ENCODE data around the gene PPDPF. TPM values are rescaled to one million over a fixed set of nuclear protein-coding genes. Genes with fewer than 3 reads are reported as not detected.

Gene PPDPF
- total RNA-seq, 1 experiment from 2014 or later = 149 TPM

GRCh38 chr20:63565021-63565698 is 44.6 kb downstream of the PPDPF start:
- Histone ChIP-seq H3K27me3 (ENCODE audit: insufficient read depth, low read length) (no peaks in the 10 kb centered on the region), H3K79me2 (ENCODE audit: insufficient read depth, low read length) (no peaks in the 10 kb centered on the region), H4K91ac (ENCODE audit: insufficient read length, low read depth, low read length) (no peak overlapping the region), H2AFZ (ENCODE audit: low read length) (no peak overlapping the region), H3T11ph (ENCODE audit: low read length) (no peak overlapping the region), H3K56ac (ENCODE audit: insufficient read length, low read depth, low read length) (no peak overlapping the region), H4K20me1 (ENCODE audit: control insufficient read depth, insufficient read depth, insufficient read length) (no peaks in the 10 kb centered on the region), H3K4me1 (ENCODE audit: insufficient read depth, low read length) (no peaks in the 10 kb centered on the region), H3K14ac (ENCODE audit: insufficient read depth, low read length) (no peak overlapping the region; the same call in 1 of the 2 replicates), H3K9me3 (ENCODE audit: control insufficient read depth, low read depth, low read length) (no peaks in the 10 kb centered on the region), H4K5ac (ENCODE audit: insufficient read length, low read depth, low read length) (no peak overlapping the region), H3K9ac (ENCODE audit: extremely low read depth, insufficient read length, low read length) (no peak overlapping the region), H3K4me2 (ENCODE audit: insufficient read depth, insufficient read length, low read length) (no peak overlapping the region), H3K23me2 (ENCODE audit: insufficient read length, low read depth, low read length, poor library complexity, severe bottlenecking) (no peaks in the 10 kb centered on the region), H3K18ac (ENCODE audit: insufficient read length, low read depth, low read length) (no peak overlapping the region), H2BK12ac (ENCODE audit: insufficient read length, low read depth, low read length) (no peak overlapping the region), H2BK120ac (ENCODE audit: low read depth, low read length, poor library complexity, severe bottlenecking) (no peak overlapping the region), H2AK5ac (ENCODE audit: insufficient read length, low read length) (no peak overlapping the region), H4K8ac (replicated peaks; ENCODE audit: insufficient read length, low read depth, low read length) (no peak overlapping the region), H2BK15ac (ENCODE audit: low read depth, low read length) (no peak overlapping the region), H3K79me1 (ENCODE audit: insufficient read depth, low read depth, low read length, poor library complexity, severe bottlenecking) (no peaks in the 10 kb centered on the region), H3K4ac (ENCODE audit: low read depth, low read length) (no peak overlapping the region), H2BK5ac (ENCODE audit: insufficient read length, low read length) (no peak overlapping the region), H3K27ac (ENCODE audit: insufficient read length, low read depth, low read length) (no peak overlapping the region), H2BK20ac (ENCODE audit: low read depth, low read length, poor library complexity, severe bottlenecking) (no peak overlapping the region), H3K23ac (ENCODE audit: insufficient read length, low read depth, low read length) (no peak overlapping the region)
- no peak for DNase-seq
- H3K4me1 Mint-ChIP-seq = no peaks in the 10 kb centered on the region
- H3K4me3 Mint-ChIP-seq = no peak overlapping the region
- H3K9me3 Mint-ChIP-seq = no peaks in the 10 kb centered on the region
- WGBS (ENCODE audit: extremely low coverage, insufficient read length, low lambda C conversion rate) = no CpG with 5 or more reads among the region's 61 CpGs
- H3K27ac Mint-ChIP-seq = no peak overlapping the region
- peaks cover 3 to 5% (median 4%) of the 10 kb centered on the region in 3 experiments; a peak in 6 of 7 replicates for H3K36me3 Mint-ChIP-seq (ENCODE audit: insufficient read depth in 1 of 3, low read depth in 3 of 3)
- TF ChIP-seq CTCF (conservative IDR thresholded peaks at IDR 0.05) = no peak
- H3K27me3 Mint-ChIP-seq (ENCODE audit: low read depth) = no peaks in the 10 kb centered on the region
